Spleen (tissue), 11 donors: ENCODE data around the gene TRIM7. TPM values are rescaled to one million over a fixed set of nuclear protein-coding genes. Genes with fewer than 3 reads are reported as not detected.

Source experiments
- DNase-seq: peaks from one replicate; pipeline ENCODE4 v3.0.0-alpha.2; 2020
- H3K27ac ChIP-seq, 8 donors: fragments of 200-600 bp; sonication (generic) in 7 of 8; 1 replicate in 4 of 8; 2 replicates in 4 of 8; pipeline versions ENCODE4 v1.5.0 to v1.8.0; 2016 to 2021; ENCODE audit warnings: inconsistent platforms in 4 of 8, mild to moderate bottlenecking in 4 of 8, moderate library complexity in 1 of 8
- H3K27me3 ChIP-seq, 7 donors: fragments of 200-600 bp; sonication (generic) in 6 of 7; replicated peaks in 1 of 7; 1 replicate in 4 of 7; 2 replicates in 3 of 7; pipeline versions ENCODE4 v1.5.0 to v1.8.0; 2016 to 2021; ENCODE audit warnings: inconsistent platforms in 3 of 7, mild to moderate bottlenecking in 1 of 7
- H3K36me3 ChIP-seq, 6 donors: fragments of 200-600 bp; sonication (generic) in 5 of 6; 1 replicate in 4 of 6; 2 replicates in 2 of 6; pipeline versions ENCODE4 v1.5.0 to v1.8.0; 2016 to 2021; ENCODE audit warnings: inconsistent platforms in 2 of 6
- H3K4me1 ChIP-seq, 6 donors: fragments of 200-600 bp; sonication (generic) in 5 of 6; 1 replicate in 3 of 6; 2 replicates in 3 of 6; pipeline versions ENCODE4 v1.5.0 to v1.8.0; 2016 to 2021; ENCODE audit warnings: inconsistent platforms in 3 of 6
- H3K4me3 ChIP-seq, 8 donors: fragments of 200-600 bp; sonication (generic) in 7 of 8; 1 replicate in 4 of 8; 2 replicates in 4 of 8; pipeline versions ENCODE4 v1.5.0 to v1.8.0; 2016 to 2021; ENCODE audit warnings: inconsistent platforms in 4 of 8, mild to moderate bottlenecking in 4 of 8, moderate library complexity in 2 of 8
- H3K9me3 ChIP-seq, 8 donors: fragments of 200-600 bp; sonication (generic) in 7 of 8; 1 replicate in 4 of 8; 2 replicates in 4 of 8; pipeline versions ENCODE4 v1.5.0 to v1.8.0; 2016 to 2021; ENCODE audit warnings: inconsistent platforms in 4 of 8
- CTCF ChIP-seq, 11 experiments: fragments of 200-600 bp in 7 of 11; fragments of 450-650 bp in 4 of 11; sonication (generic) in 4 of 11; IDR thresholded peaks in 8 of 11; conservative IDR thresholded peaks in 3 of 11; 1 replicate in 7 of 11; 2 replicates in 4 of 11; pipeline versions ENCODE4 v1.4.0 to v1.8.0; 2016 to 2021; ENCODE audit warnings: antibody characterized with exemption in 11 of 11, inconsistent platforms in 4 of 11, mild to moderate bottlenecking in 1 of 11
- POLR2A ChIP-seq, 3 donors: fragments of 450-650 bp; IDR thresholded peaks; one replicate each; pipeline ENCODE4 v1.5.1; 2017; ENCODE audit warnings: antibody characterized with exemption in 3 of 3, mild to moderate bottlenecking in 1 of 3
- POLR2AphosphoS5 ChIP-seq, 3 donors: sonication (generic); formaldehyde crosslinking; IDR thresholded peaks; one replicate each; pipeline ENCODE4 v1.5.1; 2017; ENCODE audit warnings: antibody characterized with exemption in 3 of 3
- WGBS, 5 donors: extraction: QIAGEN DNeasy Blood & Tissue Kit in 3 of 5; methylation state at CpG; one replicate each; pipeline versions ENCODE4 v1.1.5 to v1.1.7; 2013 to 2018; 5-methylcytosine and 5-hydroxymethylcytosine counted together
- intact Hi-C: fragments of 100-400 bp; cut with DNase I; formaldehyde crosslinking; loops from one replicate; pipeline ENCODE4 v1.15.0; 2023; ENCODE audit warnings: low total_unique reads
- polyA plus RNA-seq, 3 donors: library from polyadenylated mRNA; stranded (reverse); fragments of 200-250 nt; gene quantifications; one replicate each; pipeline ENCODE4 v1.2.1, GENCODE V29; 2013
- total RNA-seq, 7 donors: library from RNA; depleted of rRNA in 3 of 7; stranded (reverse); fragments of >200 nt in 3 of 7; fragmentation: NEBNext Ultra II Directional in 4 of 7; extraction: Animal tissue kit (Norgen Biotek cat#: 25700) in 4 of 7; gene quantifications; one replicate each; pipeline versions ENCODE4 v1.1.0 to v1.2.1, GENCODE V29; 2016 to 2021
- donor health status: healthy with polysubstance abuse.
- donor health status: DM: no; HTN: no; CAD: no; lungs with moderate emphysema.
- donor health status: DM: no; HTN: no; CAD: no.
- donor health status: Bipolar disorder and iron deficiency.
- donor health status: healthy.
- donor health status: DM: no; HTN: no; CAD: no.
- donor health status: DM: yes; HTN: yes; CAD: no.

TRIM7 gene
- total and polyA plus RNA-seq, 10 donors: 0.81 to 3.9 (median 1.3) TPM

- 89 to 94% (median 90%) methylated on average over 15 to 18 of the region's 18 CpGs for WGBS, 5 donors
- no peaks in the 10 kb centered on the region for H3K27me3 ChIP-seq
- intact Hi-C loops: no loop called here
Observed at GRCh38 chr5:181232593-181232992, 27.6 kb upstream of the TRIM7 start.

GRCh38 chr5:181231432-181231831 is 26.4 kb upstream of the TRIM7 start:
- Histone ChIP-seq H3K9me3 (no peaks in the 10 kb centered on the region), H3K4me1 (peaks cover 0 to 33% (median under 1%) of the 10 kb centered on the region in 6 donors), H3K36me3 (peaks cover 0 to 92% (median 70%) of the 10 kb centered on the region in 6 donors), H3K27me3 (no peaks in the 10 kb centered on the region), H3K27ac (no peak overlapping the region), H3K4me3 (no peak overlapping the region)
- TF ChIP-seq CTCF (IDR thresholded peaks at IDR 0.05 in 8 of 11, conservative IDR thresholded peaks at IDR 0.05 in 3 of 11) (no peak), POLR2AphosphoS5 (IDR thresholded peaks at IDR 0.05) (no peak)
- 91 to 93% (median 92%) methylated on average over 6 to 7 of the region's 7 CpGs for WGBS, 5 donors
- no peak for DNase-seq
- intact Hi-C loops: no loop called here

More at GRCh38 chr5:181232593-181232992, 27.6 kb upstream of the TRIM7 start:
- peak in 1 of 3 donors; percentile 52 for TF ChIP-seq POLR2AphosphoS5 (IDR thresholded peaks at IDR 0.05)
- TF ChIP-seq POLR2A (IDR thresholded peaks at IDR 0.05): no peak
- DNase-seq: no peak
- Histone ChIP-seq H3K27ac (peak overlapping the region in 1 of 8 donors; percentile 27), H3K4me3 (no peak overlapping the region), H3K4me1 (peaks cover 0 to 32% (median 0%) of the 10 kb centered on the region in 6 donors), H3K9me3 (no peaks in the 10 kb centered on the region), H3K36me3 (peaks cover 6 to 92% (median 73%) of the 10 kb centered on the region in 6 donors)

GRCh38 chr5:181230551-181230950 is 25.6 kb upstream of the TRIM7 start:
- Histone ChIP-seq H3K27me3 (no peaks in the 10 kb centered on the region), H3K36me3 (peaks cover 0 to 85% (median 61%) of the 10 kb centered on the region in 6 donors), H3K27ac (no peak overlapping the region), H3K4me1 (peaks cover 0 to 42% (median 9%) of the 10 kb centered on the region in 6 donors), H3K4me3 (no peak overlapping the region), H3K9me3 (no peaks in the 10 kb centered on the region)
- no peak for TF ChIP-seq POLR2AphosphoS5 (IDR thresholded peaks at IDR 0.05)
- TF ChIP-seq CTCF (IDR thresholded peaks at IDR 0.05 in 8 of 11, conservative IDR thresholded peaks at IDR 0.05 in 3 of 11): no peak
- TF ChIP-seq POLR2A (IDR thresholded peaks at IDR 0.05): no peak
- intact Hi-C loops: no loop called here
- DNase-seq: no peak
- 62 to 77% (median 69%) methylated on average over 6 of the region's 6 CpGs for whole genome bisulfite sequencing, 5 donors

GRCh38 chr5:181229996-181230395 is 25.0 kb upstream of the TRIM7 start:
- H3K4me3 ChIP-seq: no peak overlapping the region

More at GRCh38 chr5:181229996-181230395, 25.0 kb upstream of the TRIM7 start:
- Histone ChIP-seq H3K9me3 (no peaks in the 10 kb centered on the region), H3K27me3 (no peaks in the 10 kb centered on the region), H3K4me1 (peaks cover 0 to 47% (median 14%) of the 10 kb centered on the region in 6 donors), H3K27ac (no peak overlapping the region), H3K36me3 (peaks cover 0 to 80% (median 56%) of the 10 kb centered on the region in 6 donors)
- DNase-seq: no peak
- 82 to 93% (median 87%) methylated on average over 13 of the region's 13 CpGs for WGBS, 5 donors
- TF ChIP-seq CTCF (IDR thresholded peaks at IDR 0.05 in 8 of 11, conservative IDR thresholded peaks at IDR 0.05 in 3 of 11) (no peak), POLR2A (IDR thresholded peaks at IDR 0.05) (no peak), POLR2AphosphoS5 (IDR thresholded peaks at IDR 0.05) (no peak)
- intact Hi-C loops: no loop called here
